Liver (tissue), 9 donors: ENCODE results near the gene MTRF1. TPM values are rescaled to one million over a fixed set of nuclear protein-coding genes. Genes with fewer than 3 reads are reported as not detected.

Experiments
- DNase-seq: peaks from one replicate; pipeline ENCODE4 v3.0.0-alpha.2; 2017; ENCODE audit warnings: low spot score
- H3K27ac ChIP-seq, 2 donors: one replicate each; pipeline ENCODE4 v1.7.0; 2013; ENCODE audit warnings: inconsistent platforms in 2 of 2, low read length in 2 of 2, control low read depth in 1 of 2, low read depth in 1 of 2, mild to moderate bottlenecking in 1 of 2
- H3K27me3 ChIP-seq, 4 donors: one replicate each; pipeline versions ENCODE4 v1.6.1 to v1.7.0; 2013; ENCODE audit warnings: low read length in 3 of 4, inconsistent platforms in 1 of 4, mild to moderate bottlenecking in 1 of 4, moderate library complexity in 1 of 4; ENCODE audit not compliant: control insufficient read depth in 4 of 4, insufficient read depth in 4 of 4
- H3K36me3 ChIP-seq, 4 donors: one replicate each; pipeline versions ENCODE4 v1.6.1 to v1.7.0; 2013; ENCODE audit warnings: low read length in 3 of 4, mild to moderate bottlenecking in 3 of 4, low read depth in 1 of 4, moderate library complexity in 1 of 4; ENCODE audit not compliant: control insufficient read depth in 4 of 4, insufficient read depth in 3 of 4
- H3K4me1 ChIP-seq, 4 donors: one replicate each; pipeline versions ENCODE4 v1.6.1 to v1.7.0; 2013; ENCODE audit warnings: low read length in 3 of 4, mild to moderate bottlenecking in 3 of 4, moderate library complexity in 1 of 4; ENCODE audit not compliant: control insufficient read depth in 4 of 4, insufficient read depth in 4 of 4
- H3K4me3 ChIP-seq, 3 donors: one replicate each; pipeline versions ENCODE4 v1.6.1 to v1.7.0; 2013; ENCODE audit warnings: low read length in 3 of 3, control low read depth in 1 of 3, low read depth in 1 of 3, mild to moderate bottlenecking in 1 of 3
- H3K9ac ChIP-seq, 2 donors: one replicate each; pipeline ENCODE4 v1.7.0; 2013; ENCODE audit warnings: low read length in 2 of 2, mild to moderate bottlenecking in 2 of 2, moderate library complexity in 2 of 2, control low read depth in 1 of 2, low read depth in 1 of 2
- H3K9me3 ChIP-seq, 4 donors: one replicate each; pipeline versions ENCODE4 v1.6.1 to v1.7.0; 2013; ENCODE audit warnings: low read length in 3 of 4; ENCODE audit not compliant: control insufficient read depth in 4 of 4
- CTCF ChIP-seq: fragments of 150-350 bp; IDR thresholded peaks from 2 replicates; pipeline ENCODE4 v1.5.1; 2017; ENCODE audit warnings: improper control_type of control experiment, low read depth, low read length; ENCODE audit not compliant: missing input control
- EGR1 ChIP-seq, 2 donors: IDR thresholded peaks; 2 replicates each; pipeline ENCODE4 v1.6.1; 2016 to 2018; ENCODE audit warnings: antibody characterized with exemption in 2 of 2, low read depth in 2 of 2
- FOXA1 ChIP-seq: IDR thresholded peaks from 2 replicates; pipeline ENCODE4 v1.6.1; 2016; ENCODE audit warnings: antibody characterized with exemption
- FOXA2 ChIP-seq: IDR thresholded peaks from 2 replicates; pipeline ENCODE4 v1.6.1; 2016; ENCODE audit warnings: antibody characterized with exemption
- GABPA ChIP-seq, 2 donors: IDR thresholded peaks in 1 of 2; conservative IDR thresholded peaks in 1 of 2; 2 replicates each; pipeline ENCODE4 v1.6.1; 2016; ENCODE audit warnings: antibody characterized with exemption in 2 of 2, mild to moderate bottlenecking in 1 of 2, moderate library complexity in 1 of 2
- HNF4A ChIP-seq, 2 donors: conservative IDR thresholded peaks; 2 replicates each; pipeline ENCODE4 v1.6.1; 2016; ENCODE audit warnings: antibody characterized with exemption in 2 of 2, mild to moderate bottlenecking in 2 of 2
- HNF4G ChIP-seq: IDR thresholded peaks from 2 replicates; pipeline ENCODE4 v1.6.1; 2016; ENCODE audit warnings: antibody characterized with exemption
- JUND ChIP-seq, 2 donors: IDR thresholded peaks; 2 replicates each; pipeline ENCODE4 v1.6.1; 2016; ENCODE audit warnings: antibody characterized with exemption in 2 of 2
- NR2F2 ChIP-seq: IDR thresholded peaks from 2 replicates; pipeline ENCODE4 v1.6.1; 2016; ENCODE audit warnings: antibody characterized with exemption
- RAD21 ChIP-seq, 2 donors: IDR thresholded peaks; 2 replicates each; pipeline ENCODE4 v1.6.1; 2016; ENCODE audit warnings: antibody characterized with exemption in 2 of 2, mild to moderate bottlenecking in 2 of 2
- RXRA ChIP-seq, 2 donors: IDR thresholded peaks; 2 replicates each; pipeline ENCODE4 v1.6.1; 2017 to 2018; ENCODE audit warnings: antibody characterized with exemption in 2 of 2, mild to moderate bottlenecking in 1 of 2
- SP1 ChIP-seq: IDR thresholded peaks from 2 replicates; pipeline ENCODE4 v1.6.1; 2018; ENCODE audit warnings: antibody characterized with exemption, mild to moderate bottlenecking
- TAF1 ChIP-seq: conservative IDR thresholded peaks from 2 replicates; pipeline ENCODE4 v1.6.1; 2016; ENCODE audit warnings: antibody characterized with exemption, mild to moderate bottlenecking
- YY1 ChIP-seq: IDR thresholded peaks from 2 replicates; pipeline ENCODE4 v1.6.1; 2016; ENCODE audit warnings: antibody characterized with exemption, mild to moderate bottlenecking
- ZBTB33 ChIP-seq: IDR thresholded peaks from 2 replicates; pipeline ENCODE4 v1.6.1; 2016; ENCODE audit warnings: antibody characterized with exemption
- polyA plus RNA-seq, 2 donors: library from polyadenylated mRNA; stranded (reverse) in 1 of 2; unstranded in 1 of 2; fragments of 200-250 nt in 1 of 2; fragments of >200 nt in 1 of 2; fragmentation: Nextera tagmentation in 1 of 2; extraction: Ambion mirVana in 1 of 2; gene quantifications; one replicate each; pipeline versions ENCODE4 v1.2.1 to v1.2.3, GENCODE V29; 2013 to 2015
- total RNA-seq, 2 donors: library from RNA; depleted of rRNA; stranded (reverse); fragments of >200 nt; gene quantifications; one replicate each; pipeline ENCODE4 v1.2.3, GENCODE V29; 2014
- TF ChIP-seq, protein P1 (sequence below): IDR thresholded peaks from 2 replicates; pipeline ENCODE4 v1.6.1; 2016; ENCODE audit warnings: antibody characterized with exemption, mild to moderate bottlenecking
- TF ChIP-seq, protein P2 (sequence below): IDR thresholded peaks from 2 replicates; pipeline ENCODE4 v1.6.1; 2016; ENCODE audit warnings: antibody characterized with exemption
- TF ChIP-seq, protein P3 (sequence below): IDR thresholded peaks from 2 replicates; pipeline ENCODE4 v1.6.1; 2016; ENCODE audit warnings: antibody characterized with exemption
- donor health status: healthy.
- donor health status: healthy.
- donor health status: healthy.
- donor health status: healthy.
- donor health status: healthy.

MTRF1 gene
- total and polyA plus RNA-seq, 4 donors: 4.9 to 11.0 (median 9.9) TPM

DNA sequence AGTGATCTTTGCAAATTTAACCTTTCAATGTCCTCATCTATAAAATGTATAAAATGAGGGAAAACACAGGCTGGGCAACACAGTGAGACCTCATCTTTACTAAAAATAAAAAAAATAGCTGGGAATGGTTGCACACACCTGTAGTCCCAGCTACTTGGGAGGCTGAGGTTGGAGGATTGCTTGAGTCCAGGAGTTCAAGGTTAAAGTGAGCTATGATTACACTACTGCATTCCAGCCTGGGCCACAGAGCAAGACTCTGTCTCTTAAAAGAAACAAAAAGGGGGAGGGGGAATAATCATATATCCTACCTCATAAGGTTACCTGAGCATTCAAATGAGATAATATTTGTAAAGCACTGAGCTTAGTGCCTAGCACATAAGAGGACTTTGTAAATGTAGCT, 5.8 kb downstream of the MTRF1 start:
- no peak for DNase-seq
- Histone ChIP-seq H3K36me3 (peaks cover 2 to 12% (median 3%) of the 10 kb centered on the region in 4 donors), H3K9me3 (no peaks in the 10 kb centered on the region), H3K4me1 (peaks cover under 1 to 26% (median 6%) of the 10 kb centered on the region in 4 donors), H3K9ac (no peak overlapping the region), H3K4me3 (no peak overlapping the region), H3K27ac (no peak overlapping the region), H3K27me3 (no peaks in the 10 kb centered on the region)
- TF ChIP-seq SP1: no peak
- no peak for TF ChIP-seq GABPA (IDR thresholded peaks at IDR 0.05 in 1 of 2, conservative IDR thresholded peaks at IDR 0.05 in 1 of 2)
- TF ChIP-seq RXRA (IDR thresholded peaks at IDR 0.05): no peak
- TF ChIP-seq RAD21 (IDR thresholded peaks at IDR 0.05): no peak
- TF ChIP-seq FOXA1: no peak
- TF ChIP-seq EGR1 (IDR thresholded peaks at IDR 0.05; ENCODE audit: low read depth in 2 of 2): no peak
- no peak for TF ChIP-seq HNF4A (conservative IDR thresholded peaks at IDR 0.05)
- TF ChIP-seq TAF1: no peak
- TF ChIP-seq, protein P1, sequence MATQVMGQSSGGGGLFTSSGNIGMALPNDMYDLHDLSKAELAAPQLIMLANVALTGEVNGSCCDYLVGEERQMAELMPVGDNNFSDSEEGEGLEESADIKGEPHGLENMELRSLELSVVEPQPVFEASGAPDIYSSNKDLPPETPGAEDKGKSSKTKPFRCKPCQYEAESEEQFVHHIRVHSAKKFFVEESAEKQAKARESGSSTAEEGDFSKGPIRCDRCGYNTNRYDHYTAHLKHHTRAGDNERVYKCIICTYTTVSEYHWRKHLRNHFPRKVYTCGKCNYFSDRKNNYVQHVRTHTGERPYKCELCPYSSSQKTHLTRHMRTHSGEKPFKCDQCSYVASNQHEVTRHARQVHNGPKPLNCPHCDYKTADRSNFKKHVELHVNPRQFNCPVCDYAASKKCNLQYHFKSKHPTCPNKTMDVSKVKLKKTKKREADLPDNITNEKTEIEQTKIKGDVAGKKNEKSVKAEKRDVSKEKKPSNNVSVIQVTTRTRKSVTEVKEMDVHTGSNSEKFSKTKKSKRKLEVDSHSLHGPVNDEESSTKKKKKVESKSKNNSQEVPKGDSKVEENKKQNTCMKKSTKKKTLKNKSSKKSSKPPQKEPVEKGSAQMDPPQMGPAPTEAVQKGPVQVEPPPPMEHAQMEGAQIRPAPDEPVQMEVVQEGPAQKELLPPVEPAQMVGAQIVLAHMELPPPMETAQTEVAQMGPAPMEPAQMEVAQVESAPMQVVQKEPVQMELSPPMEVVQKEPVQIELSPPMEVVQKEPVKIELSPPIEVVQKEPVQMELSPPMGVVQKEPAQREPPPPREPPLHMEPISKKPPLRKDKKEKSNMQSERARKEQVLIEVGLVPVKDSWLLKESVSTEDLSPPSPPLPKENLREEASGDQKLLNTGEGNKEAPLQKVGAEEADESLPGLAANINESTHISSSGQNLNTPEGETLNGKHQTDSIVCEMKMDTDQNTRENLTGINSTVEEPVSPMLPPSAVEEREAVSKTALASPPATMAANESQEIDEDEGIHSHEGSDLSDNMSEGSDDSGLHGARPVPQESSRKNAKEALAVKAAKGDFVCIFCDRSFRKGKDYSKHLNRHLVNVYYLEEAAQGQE: no peak
- TF ChIP-seq CTCF: no peak
- no peak for TF ChIP-seq JUND (IDR thresholded peaks at IDR 0.05)
- TF ChIP-seq, protein P2, sequence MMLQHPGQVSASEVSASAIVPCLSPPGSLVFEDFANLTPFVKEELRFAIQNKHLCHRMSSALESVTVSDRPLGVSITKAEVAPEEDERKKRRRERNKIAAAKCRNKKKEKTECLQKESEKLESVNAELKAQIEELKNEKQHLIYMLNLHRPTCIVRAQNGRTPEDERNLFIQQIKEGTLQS: no peak
- TF ChIP-seq FOXA2: no peak
- TF ChIP-seq HNF4G: no peak
- no peak for TF ChIP-seq ZBTB33
- no peak for TF ChIP-seq YY1
- TF ChIP-seq NR2F2: no peak
- TF ChIP-seq, protein P3, sequence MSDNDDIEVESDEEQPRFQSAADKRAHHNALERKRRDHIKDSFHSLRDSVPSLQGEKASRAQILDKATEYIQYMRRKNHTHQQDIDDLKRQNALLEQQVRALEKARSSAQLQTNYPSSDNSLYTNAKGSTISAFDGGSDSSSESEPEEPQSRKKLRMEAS: no peak
